Naive thymus-derived CD4-positive, alpha-beta T cell (primary cell): ENCODE data around the gene AGXT2. TPM values are rescaled to one million over a fixed set of nuclear protein-coding genes. Genes with fewer than 3 reads are reported as not detected.
A peak's percentile ranks its signal among the peaks of the same experiment; 100 is the strongest.

Source experiments
- ATAC-seq: fragments of 150-1000 bp; cut with Tn5 transposase; 2 replicates; pipeline ENCODE4 v1.10.0; 2021; ENCODE audit warnings: mild to moderate bottlenecking, moderate library complexity
- CTCF ChIA-PET: fragments of 350-600 bp; sonication (Branson Sonifier 250); formaldehyde crosslinking; loops from one replicate; lab custom pipeline; 2021; ENCODE audit warnings: antibody characterized with exemption; lab: Charles Lee
- POLR2A ChIA-PET: fragments of 350-600 bp; sonication (Branson Sonifier 250); formaldehyde crosslinking; loops from one replicate; lab custom pipeline; 2021; ENCODE audit warnings: antibody characterized with exemption, inconsistent platforms; lab: Charles Lee
- DNase-seq, 9 donors: peaks; one replicate each; pipeline versions ENCODE4 v3.0.0 to v3.0.0-alpha.2; 2020 to 2022; ENCODE audit warnings: mixed read lengths in 1 of 9
- H3K27ac ChIP-seq: one replicate; pipeline ENCODE4 v1.7.0; 2013; ENCODE audit warnings: mild to moderate bottlenecking, low read depth, low read length, moderate library complexity
- H3K27me3 ChIP-seq, 2 donors: one replicate each; pipeline ENCODE4 v1.7.0; 2013; ENCODE audit warnings: low read length in 2 of 2, mild to moderate bottlenecking in 2 of 2, moderate library complexity in 2 of 2; ENCODE audit not compliant: control insufficient read depth in 2 of 2, insufficient read depth in 2 of 2
- H3K36me3 ChIP-seq, 3 experiments: 1 replicate in 2 of 3; 2 replicates in 1 of 3; pipeline ENCODE4 v1.7.0; 2013; ENCODE audit warnings: low read length in 3 of 3, mild to moderate bottlenecking in 3 of 3, moderate library complexity in 1 of 3; ENCODE audit not compliant: insufficient read depth in 3 of 3, control insufficient read depth in 2 of 3
- H3K4me1 ChIP-seq, 2 donors: one replicate each; pipeline ENCODE4 v1.7.0; 2013; ENCODE audit warnings: low read length in 2 of 2, mild to moderate bottlenecking in 2 of 2, moderate library complexity in 1 of 2; ENCODE audit not compliant: control insufficient read depth in 2 of 2, insufficient read depth in 2 of 2
- H3K4me3 ChIP-seq: 2 replicates; pipeline ENCODE4 v1.7.0; 2013; ENCODE audit warnings: mild to moderate bottlenecking, low read length
- H3K9me3 ChIP-seq, 3 experiments: 1 replicate in 2 of 3; 2 replicates in 1 of 3; pipeline ENCODE4 v1.7.0; 2013; ENCODE audit warnings: low read length in 3 of 3; ENCODE audit not compliant: control insufficient read depth in 2 of 3
- H3K27ac Mint-ChIP-seq, 9 donors: one replicate each; pipeline ENCODE4 v1.8.0; 2020 to 2022; ENCODE audit warnings: mixed read lengths in 9 of 9, mild to moderate bottlenecking in 8 of 9, moderate library complexity in 5 of 9, inconsistent platforms in 2 of 9
- H3K27me3 Mint-ChIP-seq, 5 donors: one replicate each; pipeline ENCODE4 v1.8.0; 2021 to 2022; ENCODE audit warnings: mixed read lengths in 5 of 5, mild to moderate bottlenecking in 1 of 5
- H3K36me3 Mint-ChIP-seq, 5 donors: one replicate each; pipeline ENCODE4 v1.8.0; 2020 to 2022; ENCODE audit warnings: mixed read lengths in 5 of 5, mild to moderate bottlenecking in 3 of 5, inconsistent platforms in 1 of 5
- H3K4me1 Mint-ChIP-seq, 7 donors: one replicate each; pipeline ENCODE4 v1.8.0; 2020 to 2022; ENCODE audit warnings: mixed read lengths in 7 of 7, mild to moderate bottlenecking in 3 of 7, inconsistent platforms in 1 of 7
- H3K4me3 Mint-ChIP-seq, 10 donors: one replicate each; pipeline ENCODE4 v1.8.0; 2020 to 2022; ENCODE audit warnings: mild to moderate bottlenecking in 10 of 10, mixed read lengths in 10 of 10, moderate library complexity in 6 of 10, inconsistent platforms in 2 of 10
- H3K9me3 Mint-ChIP-seq, 11 donors: one replicate each; pipeline ENCODE4 v1.8.0; 2020 to 2022; ENCODE audit warnings: mixed read lengths in 11 of 11, mild to moderate bottlenecking in 4 of 11, inconsistent platforms in 1 of 11, moderate library complexity in 1 of 11
- intact Hi-C, 2 donors: fragments of 100-400 bp; cut with micrococcal nuclease; formaldehyde crosslinking; loops; one replicate each; pipeline ENCODE4 v1.15.1; 2023
- polyA plus RNA-seq, 2 donors: library from polyadenylated mRNA; unstranded; fragments of 300-500 nt; fragmentation: Illumina TruSeq; gene quantifications; one replicate each; pipeline ENCODE4 v1.2.3, GENCODE V29; 2021
- total RNA-seq, 6 experiments: library from RNA in 5 of 6; stranded (reverse) in 5 of 6; gene quantifications; 1 replicate in 5 of 6; 2 replicates in 1 of 6; pipeline ENCODE4 v1.2.3 and lab custom pipeline; 2021 to 2026

Gene AGXT2
- total and polyA plus RNA-seq, 7 experiments from 2014 or later: not detected

- Histone ChIP-seq H3K4me1 (no peaks in the 10 kb centered on the region), H3K27ac (no peak overlapping the region), H3K9me3 (no peaks in the 10 kb centered on the region), H3K4me3 (no peak overlapping the region), H3K27me3 (no peaks in the 10 kb centered on the region), H3K36me3 (no peaks in the 10 kb centered on the region)
- Mint-ChIP-seq H3K27me3 (peaks cover 15 to 38% (median 36%) of the 10 kb centered on the region in 5 donors), H3K27ac (no peak overlapping the region), H3K9me3 (peaks cover 0 to 8% (median 2%) of the 10 kb centered on the region in 11 donors), H3K36me3 (peaks cover 0 to 5% (median 0%) of the 10 kb centered on the region in 5 donors), H3K4me3 (no peak overlapping the region), H3K4me1 (peaks cover 0 to under 1% (median 0%) of the 10 kb centered on the region in 7 donors)
- CTCF ChIA-PET: no interaction called here
- intact Hi-C loops: no loop called here
- DNase-seq (no peak), ATAC-seq (no peak)
- POLR2A ChIA-PET: no interaction called here
These were observed 37.1 kb downstream of the AGXT2 start for GRCh38 chr5:35010676-35011075.

- intact Hi-C loops: no loop called here
- H3K27ac ChIP-seq: no peak overlapping the region
- ChIA-PET POLR2A (no interaction called here), CTCF (no interaction called here)
- peaks cover 0 to 8% (median 2%) of the 10 kb centered on the region in 11 donors for H3K9me3 Mint-ChIP-seq
- no peak for ATAC-seq
- peaks cover 19 to 42% (median 34%) of the 10 kb centered on the region in 5 donors for H3K27me3 Mint-ChIP-seq
- no peak overlapping the region for H3K4me3 ChIP-seq
- H3K9me3 ChIP-seq: no peaks in the 10 kb centered on the region
- H3K27me3 ChIP-seq: no peaks in the 10 kb centered on the region
- H3K4me3 Mint-ChIP-seq: no peak overlapping the region
- H3K4me1 Mint-ChIP-seq: no peaks in the 10 kb centered on the region
- H3K4me1 ChIP-seq: no peaks in the 10 kb centered on the region
- H3K36me3 ChIP-seq: no peaks in the 10 kb centered on the region
- DNase-seq: no peak
- peaks cover 0 to 5% (median 0%) of the 10 kb centered on the region in 5 donors for H3K36me3 Mint-ChIP-seq
- H3K27ac Mint-ChIP-seq: no peak overlapping the region
These were observed 38.1 kb downstream of the AGXT2 start for GRCh38 chr5:35009657-35010056.

GRCh38 chr5:35009019-35009418, 38.7 kb downstream of the AGXT2 start:
- H3K9me3 ChIP-seq: no peaks in the 10 kb centered on the region
- CTCF ChIA-PET: no interaction called here
- H3K36me3 ChIP-seq: no peaks in the 10 kb centered on the region
- POLR2A ChIA-PET: no interaction called here
- no peaks in the 10 kb centered on the region for H3K4me1 ChIP-seq
- intact Hi-C loops: no loop called here
- H3K4me1 Mint-ChIP-seq: no peaks in the 10 kb centered on the region
- DNase-seq: no peak
- H3K27ac Mint-ChIP-seq: no peak overlapping the region
- no peak for ATAC-seq
- H3K9me3 Mint-ChIP-seq: peaks cover 0 to 4% (median 0%) of the 10 kb centered on the region in 11 donors
- no peak overlapping the region for H3K4me3 ChIP-seq
- H3K27ac ChIP-seq: no peak overlapping the region
- peaks cover 23 to 44% (median 36%) of the 10 kb centered on the region in 5 donors for H3K27me3 Mint-ChIP-seq
- peaks cover 0 to 5% (median 0%) of the 10 kb centered on the region in 5 donors for H3K36me3 Mint-ChIP-seq
- H3K27me3 ChIP-seq: no peaks in the 10 kb centered on the region
- no peak overlapping the region for H3K4me3 Mint-ChIP-seq

- Histone ChIP-seq H3K9me3 (no peaks in the 10 kb centered on the region), H3K4me3 (no peak overlapping the region), H3K4me1 (no peaks in the 10 kb centered on the region), H3K36me3 (no peaks in the 10 kb centered on the region), H3K27ac (no peak overlapping the region), H3K27me3 (no peaks in the 10 kb centered on the region)
- DNase-seq (no peak), ATAC-seq (no peak)
- intact Hi-C loops: no loop called here
- Mint-ChIP-seq H3K4me1 (no peaks in the 10 kb centered on the region), H3K4me3 (no peak overlapping the region), H3K9me3 (peaks cover 0 to 4% (median 0%) of the 10 kb centered on the region in 11 donors), H3K27me3 (peaks cover 27 to 54% (median 42%) of the 10 kb centered on the region in 5 donors), H3K27ac (no peak overlapping the region), H3K36me3 (peaks cover 0 to 2% (median 0%) of the 10 kb centered on the region in 5 donors)
- ChIA-PET POLR2A (no interaction called here), CTCF (no interaction called here)
These were observed 43.0 kb downstream of the AGXT2 start for GRCh38 chr5:35004771-35005170.

GRCh38 chr5:35004200-35004599, 43.5 kb downstream of the AGXT2 start:
- Mint-ChIP-seq H3K27ac (no peak overlapping the region), H3K27me3 (peaks cover 25 to 53% (median 38%) of the 10 kb centered on the region in 5 donors)

GRCh38 chr5:35003018-35003957, 44.5 kb downstream of the AGXT2 start:
- Mint-ChIP-seq H3K4me1 (no peaks in the 10 kb centered on the region), H3K27ac (no peak overlapping the region), H3K9me3 (peaks cover 0 to 4% (median 0%) of the 10 kb centered on the region in 11 donors), H3K36me3 (no peaks in the 10 kb centered on the region), H3K27me3 (peaks cover 22 to 47% (median 34%) of the 10 kb centered on the region in 5 donors), H3K4me3 (no peak overlapping the region)
- H3K36me3 ChIP-seq: no peaks in the 10 kb centered on the region
- intact Hi-C loops: loop anchor here (1.0 kb wide), 3 partner anchors 45 to 517 kb away; no protein-coding TSS in a partner anchor
- no peaks in the 10 kb centered on the region for H3K9me3 ChIP-seq
- ChIA-PET CTCF (interaction anchor here (0.5 to 0.9 kb wide), 6 partner anchors 74 to 527 kb away, joined by 3 to 6 read pairs (median 3); no protein-coding TSS in a partner anchor), POLR2A (no interaction called here)
- no peaks in the 10 kb centered on the region for H3K27me3 ChIP-seq
- H3K4me1 ChIP-seq: no peaks in the 10 kb centered on the region
- peak; percentile 51 for ATAC-seq
- H3K4me3 ChIP-seq: no peak overlapping the region
- DNase-seq: peak in 8 of 9 donors; percentile 2 to 71 (median 30)
- H3K27ac ChIP-seq: no peak overlapping the region

More at GRCh38 chr5:35004200-35004599, 43.5 kb downstream of the AGXT2 start:
- ChIA-PET POLR2A (interaction anchor here (0.6 kb wide), 1 partner anchor 41 kb away, joined by 3 read pairs; no protein-coding TSS in a partner anchor), CTCF (interaction anchor here (0.9 kb wide), 1 partner anchor 401 kb away, joined by 3 read pairs; no protein-coding TSS in a partner anchor)
- H3K4me1 Mint-ChIP-seq: no peaks in the 10 kb centered on the region
- Histone ChIP-seq H3K4me1 (no peaks in the 10 kb centered on the region), H3K36me3 (no peaks in the 10 kb centered on the region), H3K9me3 (no peaks in the 10 kb centered on the region), H3K27me3 (no peaks in the 10 kb centered on the region), H3K27ac (no peak overlapping the region), H3K4me3 (no peak overlapping the region)
- no peak for DNase-seq
- peaks cover 0 to 4% (median 0%) of the 10 kb centered on the region in 11 donors for H3K9me3 Mint-ChIP-seq
- ATAC-seq: no peak
- no peak overlapping the region for H3K4me3 Mint-ChIP-seq
- no peaks in the 10 kb centered on the region for H3K36me3 Mint-ChIP-seq
- intact Hi-C loops: no loop called here
